Activated CD8-positive, alpha-beta memory T cell treated with anti-CD3 and anti-CD28 coated beads, Interleukin-2, amount 50 U/mL, for 1 hour (primary cell): ENCODE data around the gene GEMIN2.
"Not testable (repeated sequence)": the region's sequence is repeated elsewhere in the genome, so short reads cannot be mapped to it uniquely, and the experiment has no call there.

Source experiments
- DNase-seq: peaks from one replicate; pipeline ENCODE4 v3.0.0-alpha.2; 2020; ENCODE audit errors: extremely low read depth

Gene GEMIN2

GRCh38 chr14:39176263-39177167 is 62.4 kb downstream of the GEMIN2 start:
- no peak for DNase-seq

- no peak for DNase-seq
Observed at GRCh38 chr14:39177168-39177545, 63.0 kb downstream of the GEMIN2 start.

GRCh38 chr14:39179042-39179441 is 64.9 kb downstream of the GEMIN2 start:
- no peak for DNase-seq

GRCh38 chr14:39180553-39180952 is 66.4 kb downstream of the GEMIN2 start:
- DNase-seq, result no peak

GRCh38 chr14:39181026-39181692 is 67.0 kb downstream of the GEMIN2 start:
- no peak for DNase-seq

- no peak for DNase-seq
Observed at GRCh38 chr14:39181693-39182047, 67.5 kb downstream of the GEMIN2 start.

- DNase-seq, result no peak
Observed at GRCh38 chr14:39182770-39183684, 68.9 kb downstream of the GEMIN2 start.

GRCh38 chr14:39183685-39184003 is 69.5 kb downstream of the GEMIN2 start:
- not testable (repeated sequence) for DNase-seq

GRCh38 chr14:39184628-39185255 is 70.6 kb downstream of the GEMIN2 start:
- no peak for DNase-seq

GRCh38 chr14:39185256-39186049 is 71.3 kb downstream of the GEMIN2 start:
- no peak for DNase-seq
